NCI-H748 treated with DMSO at 0.1 percent for 48 hours (cell line): Measurements from ENCODE around the gene MACROH2A1.

Experiments used
- DNase-seq: peaks from one replicate; lab custom pipeline; 2025; lab: John Stamatoyannopoulos, UW

The MACROH2A1 gene

GRCh38 chr5:135435467-135436330, 36.7 kb upstream of the MACROH2A1 start:
- DNase-seq = no peak

GRCh38 chr5:135434591-135435466, 35.8 kb upstream of the MACROH2A1 start:
- DNase-seq = no peak

GRCh38 chr5:135433681-135434426, 34.8 kb upstream of the MACROH2A1 start:
- no peak for DNase-seq

DNA sequence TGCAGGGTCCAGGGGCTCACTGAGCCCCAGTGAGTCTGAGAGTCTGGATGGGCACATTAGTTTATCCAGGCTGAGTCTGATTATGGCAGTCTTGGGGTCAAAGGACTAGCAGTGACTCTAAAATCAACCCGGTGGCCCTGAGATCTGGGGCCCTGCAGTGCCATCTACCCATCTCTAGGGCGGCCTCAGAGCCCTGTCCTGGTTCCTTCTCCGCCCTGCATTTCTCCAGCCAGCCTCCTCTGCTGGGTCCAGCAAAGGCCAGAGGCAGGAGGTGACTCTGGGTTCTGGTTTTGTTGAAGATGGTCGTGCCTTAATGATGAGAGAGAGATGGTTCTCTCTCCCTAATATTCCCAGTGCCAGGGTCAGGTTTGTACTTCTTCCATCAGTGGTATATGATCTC, 33.1 kb upstream of the MACROH2A1 start:
- DNase-seq = no peak

GRCh38 chr5:135430135-135430437, 31.1 kb upstream of the MACROH2A1 start:
- DNase-seq = no peak

DNA sequence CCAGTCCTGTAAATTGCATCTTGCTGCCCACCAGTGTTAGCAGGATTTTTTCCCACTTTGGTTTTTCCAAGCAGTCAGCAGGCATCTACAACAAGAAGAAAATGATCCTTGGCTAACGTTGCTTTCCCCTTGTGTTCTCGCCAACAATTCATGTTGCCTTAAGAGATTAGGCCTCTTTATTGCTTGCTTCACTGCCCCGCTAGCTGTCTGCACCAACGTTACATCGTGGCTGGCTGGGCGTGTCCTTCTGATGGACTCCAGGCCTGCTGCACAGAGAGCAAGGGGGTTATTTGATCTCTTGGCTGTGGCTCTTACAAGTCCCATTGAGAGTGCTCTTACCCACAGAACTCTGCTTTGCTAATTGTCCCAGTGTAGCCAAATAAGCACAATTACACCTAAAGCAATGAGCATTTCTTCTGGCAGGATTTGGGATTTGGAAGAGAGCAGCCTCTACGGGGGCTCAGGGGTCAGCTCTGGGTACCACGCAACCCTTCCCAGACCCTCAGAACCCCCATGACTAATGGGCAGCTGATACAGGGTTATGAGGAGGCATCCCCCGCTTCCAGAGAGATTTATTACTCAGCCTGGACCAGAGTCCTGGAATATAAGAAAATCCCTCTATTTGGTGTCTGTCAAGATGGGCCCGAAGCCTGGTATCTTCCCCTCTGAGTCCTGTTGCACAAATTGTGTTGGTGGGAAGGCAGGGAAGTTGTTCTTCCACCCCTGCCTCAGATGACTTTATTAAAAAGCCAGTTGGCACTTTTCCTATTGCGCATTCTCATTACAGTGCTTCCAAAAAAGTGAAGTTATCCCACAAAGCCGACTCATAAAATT, 30.5 kb upstream of the MACROH2A1 start:
- no peak for DNase-seq

- DNase-seq = no peak
Observed at GRCh38 chr5:135428586-135428985, 29.6 kb upstream of the MACROH2A1 start.

GRCh38 chr5:135426102-135427082, 27.4 kb upstream of the MACROH2A1 start:
- DNase-seq = peak; percentile 60

DNA sequence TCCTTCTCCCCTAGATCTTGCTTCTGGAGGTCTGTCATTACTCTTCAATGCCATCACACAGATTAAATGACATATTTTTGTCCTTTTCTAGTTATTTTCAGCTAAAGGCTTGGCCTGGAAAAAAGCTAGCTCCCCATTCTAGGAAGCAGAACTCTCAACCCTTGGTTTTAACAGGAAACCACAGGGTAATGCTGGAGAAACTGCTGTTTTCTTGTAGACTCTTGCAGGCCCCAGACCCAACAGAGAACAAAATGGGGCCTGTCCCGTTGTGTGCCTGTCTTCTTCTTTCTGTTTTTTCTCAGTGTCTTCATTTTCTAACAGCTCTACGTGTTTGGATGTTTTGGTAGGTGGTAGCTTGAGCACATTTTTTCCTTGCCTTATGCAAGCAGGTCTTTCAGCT, 26.6 kb upstream of the MACROH2A1 start:
- DNase-seq = no peak

- no peak for DNase-seq
Observed at GRCh38 chr5:135423846-135424168, 24.8 kb upstream of the MACROH2A1 start.

DNA sequence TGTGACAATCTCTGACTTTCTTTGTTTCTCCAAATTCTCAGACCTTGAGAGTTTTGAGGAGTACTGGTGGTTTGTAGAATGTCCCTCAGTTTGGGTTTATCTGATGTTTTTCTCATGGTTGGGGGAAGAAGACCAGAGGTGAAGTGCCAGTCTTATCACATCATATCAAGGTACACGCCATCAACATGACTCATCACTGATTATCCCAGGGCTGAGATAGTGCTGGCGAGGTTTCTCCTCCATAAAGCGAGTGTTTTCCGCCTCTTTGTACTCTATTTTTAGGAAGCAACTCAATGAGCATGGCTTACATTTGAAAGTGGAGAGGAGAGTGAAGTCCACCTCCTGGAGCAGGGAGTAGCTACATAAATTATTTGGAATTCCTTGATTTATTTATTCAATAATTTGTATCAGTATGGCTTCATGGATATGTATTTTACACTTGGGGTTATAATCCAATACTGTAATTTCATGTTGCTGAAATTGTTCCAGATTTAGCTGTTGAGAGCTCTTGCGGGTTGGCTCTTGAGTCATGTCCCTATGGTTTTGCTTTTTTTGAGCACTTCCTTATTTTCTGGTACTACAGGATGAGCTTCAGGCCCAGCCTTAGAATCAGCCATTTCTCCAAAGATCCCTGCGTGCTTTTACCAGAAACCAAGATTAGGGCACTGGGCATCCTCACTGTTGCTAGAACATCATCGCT, 24.3 kb upstream of the MACROH2A1 start:
- no peak for DNase-seq

DNA sequence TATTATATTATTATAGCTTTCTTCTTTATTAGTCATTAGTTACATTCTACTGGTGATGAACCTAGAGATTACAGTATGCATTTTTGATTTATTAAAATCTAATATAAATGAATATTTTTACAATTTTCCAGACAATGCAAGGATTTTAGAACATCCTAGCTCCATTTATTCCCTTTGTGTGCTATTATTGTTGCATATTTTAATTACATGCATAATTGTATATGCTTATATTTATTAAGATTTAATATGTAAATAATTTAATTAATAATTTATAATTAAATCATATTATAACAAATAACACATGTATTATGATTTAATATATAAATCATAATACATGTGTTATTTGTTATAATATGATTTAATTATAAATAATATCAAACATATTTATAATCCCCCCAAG, 23.4 kb upstream of the MACROH2A1 start:
- no peak for DNase-seq

- DNase-seq = no peak
Observed at GRCh38 chr5:135417083-135417482, 18.1 kb upstream of the MACROH2A1 start.

DNA sequence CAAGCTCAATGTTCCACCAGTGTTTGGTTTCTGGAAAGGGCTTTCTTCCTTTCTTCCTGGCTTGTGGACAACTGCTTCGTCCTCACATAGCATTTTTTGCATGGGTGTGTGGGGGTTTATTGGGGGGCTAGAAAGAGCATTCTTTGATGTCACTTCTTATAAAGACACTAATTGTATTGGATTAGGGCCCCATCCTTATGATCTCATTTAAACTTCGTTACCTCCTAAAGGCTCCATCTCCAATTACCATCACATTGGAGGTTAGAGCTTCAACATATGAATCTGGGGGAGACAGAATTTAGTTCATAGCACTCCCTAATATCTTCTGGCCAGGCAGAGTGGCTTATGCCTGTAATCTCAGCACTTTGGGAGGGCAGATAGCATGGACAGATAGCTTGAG, 6.1 kb upstream of the MACROH2A1 start:
- no peak for DNase-seq

GRCh38 chr5:135402031-135402430, 3.0 kb upstream of the MACROH2A1 start:
- DNase-seq = no peak

GRCh38 chr5:135400866-135401265, 1.8 kb upstream of the MACROH2A1 start:
- DNase-seq = no peak

GRCh38 chr5:135399794-135400542, 937 bp upstream of the MACROH2A1 start:
- DNase-seq = no peak

DNA sequence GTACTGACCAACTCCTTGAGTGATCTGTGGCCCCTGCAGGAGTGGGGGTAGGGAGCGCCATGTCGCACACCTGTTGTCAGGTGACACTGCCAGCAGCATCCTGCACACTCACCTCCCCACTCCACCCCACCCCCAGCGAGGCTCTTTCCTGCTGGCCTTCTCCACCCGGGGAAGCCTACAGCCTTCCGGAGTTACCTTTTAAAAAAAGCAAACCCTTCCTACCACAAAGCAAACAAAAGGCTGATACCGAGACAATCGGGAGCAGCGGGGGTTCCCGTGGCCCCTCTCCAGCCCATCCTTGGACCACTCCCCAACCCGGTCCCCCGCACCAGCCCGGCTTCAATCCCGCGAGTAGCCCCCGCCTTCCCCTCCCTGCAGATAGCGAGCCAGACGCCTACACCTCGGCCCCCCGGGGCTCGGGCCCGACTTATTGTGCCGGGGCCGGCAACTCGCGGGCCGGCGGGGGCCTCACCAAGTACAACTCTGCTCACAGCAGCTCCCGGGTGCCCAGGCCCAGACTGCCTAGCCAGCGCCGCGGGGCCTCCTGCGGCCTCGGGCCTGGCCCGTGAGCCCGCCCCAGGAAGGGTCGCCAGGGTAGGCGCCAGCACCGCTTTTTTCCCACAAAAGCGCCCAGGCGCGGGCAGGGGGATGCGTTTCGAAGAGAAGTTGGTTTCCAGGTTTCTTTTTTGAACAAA, 724 bp downstream of the MACROH2A1 start:
- peak; percentile 62 for DNase-seq

- no peak for DNase-seq
Observed at GRCh38 chr5:135397084-135397483, 1.9 kb downstream of the MACROH2A1 start.
